Measurements from ENCODE around the gene UBE2G1.
"Not testable (repeated sequence)": the region's sequence is repeated elsewhere in the genome, so short reads cannot be mapped to it uniquely, and the experiment has no call there.

Gene UBE2G1

GRCh38 chr17:4366327-4367063 lies at the start of gene UBE2G1:
TSS of gene UBE2G1 (minus strand) at chr17:4366675. CDS start at chr17:4366316, 359 bp downstream.
- DNase-seq: peak; percentile 82

GRCh38 chr17:4412933-4413831 lies 46.7 kb upstream of the UBE2G1 start:
- peak; percentile 33 for DNase-seq

GRCh38 chr17:4411201-4411600 lies 44.7 kb upstream of the UBE2G1 start:
- no peak for DNase-seq

GRCh38 chr17:4409659-4410058 lies 43.2 kb upstream of the UBE2G1 start:
- DNase-seq: no peak

GRCh38 chr17:4407851-4408250 lies 41.4 kb upstream of the UBE2G1 start:
- no peak for DNase-seq

- no peak for DNase-seq
Observed at GRCh38 chr17:4407216-4407615, 40.7 kb upstream of the UBE2G1 start.

GRCh38 chr17:4406386-4406785 lies 39.9 kb upstream of the UBE2G1 start:
- no peak for DNase-seq

GRCh38 chr17:4405699-4406098 lies 39.2 kb upstream of the UBE2G1 start:
- no peak for DNase-seq

- DNase-seq: no peak
Observed at GRCh38 chr17:4405038-4405669, 38.7 kb upstream of the UBE2G1 start.

- no peak for DNase-seq
Observed at GRCh38 chr17:4397840-4398239, 31.4 kb upstream of the UBE2G1 start.

GRCh38 chr17:4395111-4395478 lies 28.6 kb upstream of the UBE2G1 start:
- no peak for DNase-seq

GRCh38 chr17:4394208-4395110 lies 28.0 kb upstream of the UBE2G1 start:
- DNase-seq: no peak

- no peak for DNase-seq
Observed at GRCh38 chr17:4393806-4394205, 27.3 kb upstream of the UBE2G1 start.

- no peak for DNase-seq
Observed at GRCh38 chr17:4389079-4389478, 22.6 kb upstream of the UBE2G1 start.

- DNase-seq: no peak
Observed at GRCh38 chr17:4387137-4387536, 20.7 kb upstream of the UBE2G1 start.

GRCh38 chr17:4386406-4386805 lies 19.9 kb upstream of the UBE2G1 start:
- DNase-seq: no peak

GRCh38 chr17:4381690-4382671 lies 15.5 kb upstream of the UBE2G1 start:
- DNase-seq: no peak

GRCh38 chr17:4378626-4379025 lies 12.2 kb upstream of the UBE2G1 start:
- no peak for DNase-seq

GRCh38 chr17:4377247-4377646 lies 10.8 kb upstream of the UBE2G1 start:
- not testable (repeated sequence) for DNase-seq

GRCh38 chr17:4375796-4376440 lies 9.4 kb upstream of the UBE2G1 start:
- DNase-seq: not testable (repeated sequence)
